ENCODE results near the gene EYS. TPM values are rescaled to one million over a fixed set of nuclear protein-coding genes. Genes with fewer than 3 reads are reported as not detected.

The EYS gene
- total RNA-seq, 1 donor from 2014 or later: 0.06 TPM

DNA sequence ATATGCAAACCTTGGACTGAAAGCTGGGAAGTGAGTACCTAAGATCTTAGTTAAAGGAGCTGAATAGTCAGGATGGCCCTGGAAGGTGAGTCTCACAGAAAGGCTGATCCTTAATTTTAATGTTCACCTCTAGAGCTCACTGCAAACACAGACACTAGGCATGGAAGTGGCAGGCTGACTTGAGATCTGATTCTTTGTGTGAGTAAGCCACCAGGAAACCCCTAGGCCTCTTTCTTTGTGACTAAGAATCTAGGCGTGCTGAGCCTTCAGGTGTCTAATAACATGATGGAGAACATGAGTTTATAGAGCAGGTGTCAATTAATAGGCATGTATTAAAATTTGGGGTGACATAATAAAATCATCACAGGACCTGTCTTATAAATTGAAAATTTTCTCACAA is 642.2 kb downstream of the EYS start:
- H3K4me3 ChIP-seq (ENCODE audit: low read depth, low read length): no peak overlapping the region
- DNase-seq (ENCODE audit: low read depth): no peak
- no peak for TF ChIP-seq CTCF (conservative IDR thresholded peaks at IDR 0.05; ENCODE audit: low read depth, low read length)

- H3K4me3 ChIP-seq (ENCODE audit: low read depth, low read length): no peak overlapping the region
- DNase-seq (ENCODE audit: low read depth): no peak
- TF ChIP-seq CTCF (conservative IDR thresholded peaks at IDR 0.05; ENCODE audit: low read depth, low read length): no peak
These were observed 647.5 kb downstream of the EYS start for GRCh38 chr6:65059568-65059967.

- no peak overlapping the region for H3K4me3 ChIP-seq (ENCODE audit: low read depth, low read length)
- no peak for TF ChIP-seq CTCF (conservative IDR thresholded peaks at IDR 0.05; ENCODE audit: low read depth, low read length)
- DNase-seq (ENCODE audit: low read depth): no peak
These were observed 651.5 kb downstream of the EYS start for GRCh38 chr6:65055545-65055944.

- no peak for TF ChIP-seq CTCF (conservative IDR thresholded peaks at IDR 0.05; ENCODE audit: low read depth, low read length)
- DNase-seq (ENCODE audit: low read depth): no peak
- no peak overlapping the region for H3K4me3 ChIP-seq (ENCODE audit: low read depth, low read length)
These were observed 654.4 kb downstream of the EYS start for GRCh38 chr6:65052626-65053025.

GRCh38 chr6:65045801-65046200 is 661.2 kb downstream of the EYS start:
- H3K4me3 ChIP-seq (ENCODE audit: low read depth, low read length): no peak overlapping the region
- no peak for DNase-seq (ENCODE audit: low read depth)
- TF ChIP-seq CTCF (conservative IDR thresholded peaks at IDR 0.05; ENCODE audit: low read depth, low read length): no peak

DNA sequence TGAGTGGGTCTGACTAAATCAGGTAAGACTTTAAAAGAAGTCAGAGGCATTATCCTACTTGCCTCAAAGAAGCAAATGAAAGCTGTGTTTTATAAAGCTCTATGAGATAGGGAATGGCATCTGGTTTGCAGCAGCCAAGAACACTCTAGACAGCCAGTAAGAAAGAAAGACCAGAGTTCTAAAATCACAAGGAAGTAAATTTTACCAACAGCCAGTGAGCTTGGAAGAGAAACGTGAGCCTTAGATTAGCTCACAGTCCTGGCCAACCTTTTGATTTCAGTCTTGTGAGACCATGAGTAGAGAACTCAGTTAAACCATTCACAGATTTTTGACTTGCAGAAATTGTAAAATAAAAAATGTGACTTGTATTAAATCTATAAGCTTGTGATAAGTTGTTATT is 693.0 kb downstream of the EYS start:
- H3K4me3 ChIP-seq (ENCODE audit: low read depth, low read length): no peak overlapping the region
- TF ChIP-seq CTCF (conservative IDR thresholded peaks at IDR 0.05; ENCODE audit: low read depth, low read length): no peak
- no peak for DNase-seq (ENCODE audit: low read depth)

GRCh38 chr6:65006788-65007187 is 700.2 kb downstream of the EYS start:
- DNase-seq (ENCODE audit: low read depth): no peak
- TF ChIP-seq CTCF (conservative IDR thresholded peaks at IDR 0.05; ENCODE audit: low read depth, low read length): no peak

More at GRCh38 chr6:65006788-65007187, 700.2 kb downstream of the EYS start:
- no peak overlapping the region for H3K4me3 ChIP-seq (ENCODE audit: low read depth, low read length)

Measured in epithelial cell of proximal tubule (primary cell).